Measurements from ENCODE around the gene ANAPC15.
A peak's percentile ranks its signal among the peaks of the same experiment; 100 is the strongest.

ANAPC15 gene

DNA sequence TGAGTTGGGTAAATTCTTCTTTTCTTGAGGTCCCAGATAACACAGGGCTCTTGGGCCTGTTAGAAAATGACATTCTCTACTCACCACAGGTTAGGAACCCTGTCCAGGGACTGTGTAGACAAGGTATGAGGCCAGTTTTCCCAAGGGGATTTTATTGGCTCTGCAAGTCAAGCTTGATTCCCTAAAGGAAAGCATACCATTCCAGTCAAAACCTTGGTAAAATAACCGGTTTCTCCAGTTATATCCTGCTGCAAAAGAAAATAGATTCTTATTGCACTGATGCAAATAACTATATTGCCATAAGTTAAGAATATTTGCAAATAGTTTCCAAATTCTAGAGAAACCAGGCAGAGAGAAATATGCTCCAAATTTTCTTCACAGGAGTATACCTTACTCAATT, 13.5 kb upstream of the ANAPC15 start:
- no peak for DNase-seq (ENCODE audit: low spot score)

DNA sequence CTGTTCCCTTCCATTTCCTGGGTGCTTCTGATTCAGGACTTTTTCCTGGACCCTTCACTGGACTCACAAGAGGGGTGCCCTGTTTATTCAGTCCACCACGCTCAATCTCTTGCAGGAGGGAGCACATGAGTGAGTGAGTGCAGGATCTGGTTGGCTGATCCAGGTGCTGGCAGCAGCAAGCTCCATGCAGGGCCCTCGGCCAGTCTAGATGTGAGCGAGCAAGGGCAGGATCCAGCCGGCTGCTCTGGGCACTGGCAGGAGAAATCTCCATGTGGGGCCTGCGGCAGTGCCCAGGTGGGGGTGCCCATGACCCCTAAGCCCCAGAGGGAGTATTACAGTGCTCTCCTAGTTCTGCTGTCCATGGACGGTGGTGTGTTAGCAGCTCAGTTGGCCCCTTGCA, 11.6 kb upstream of the ANAPC15 start:
- DNase-seq (ENCODE audit: low spot score), result no peak

DNA sequence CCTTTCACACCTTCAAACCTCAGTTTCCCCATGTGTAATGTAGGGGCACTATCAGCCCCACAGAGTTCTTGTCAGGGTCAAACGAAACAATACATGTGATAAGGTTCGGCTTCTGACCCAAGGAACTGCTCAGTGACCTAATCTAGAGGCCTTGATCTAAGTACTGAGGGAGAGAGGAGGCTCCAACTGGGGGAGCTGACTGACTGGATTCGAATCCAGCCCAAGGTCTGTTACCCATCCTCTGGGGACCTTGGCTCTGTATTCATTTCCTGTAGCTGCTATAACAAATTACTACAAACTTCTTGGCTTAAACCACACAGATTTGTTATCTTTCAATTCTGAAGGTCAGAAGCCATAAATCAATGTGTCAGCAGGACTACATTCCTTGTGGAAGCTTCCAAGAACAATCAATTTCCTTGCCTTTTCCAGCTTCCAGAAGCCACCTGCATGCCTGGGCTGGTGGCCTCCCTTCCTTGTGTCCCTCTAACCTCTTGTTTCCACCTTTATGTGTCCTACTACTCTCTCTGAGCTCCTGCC, 10.7 kb upstream of the ANAPC15 start:
- DNase-seq (ENCODE audit: low spot score), result no peak

DNA sequence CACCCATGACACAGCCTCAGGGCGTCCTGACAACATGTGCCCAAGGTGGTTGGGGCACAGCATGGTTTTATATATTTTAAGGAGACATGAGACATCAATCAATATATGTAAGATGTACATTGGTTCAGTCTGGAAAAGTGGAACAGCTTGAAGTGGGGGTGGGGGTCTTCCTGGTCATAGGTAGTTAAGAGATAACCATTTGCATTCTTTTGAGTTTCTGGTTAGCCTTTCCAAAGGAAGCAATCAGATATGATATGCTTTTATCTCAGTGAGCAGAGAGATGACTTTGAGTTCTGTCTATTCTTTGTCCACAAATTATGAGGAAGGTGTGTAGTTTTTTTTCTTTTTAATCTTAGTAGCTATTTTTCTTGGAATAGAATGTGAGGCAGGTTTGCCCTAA, 10.1 kb upstream of the ANAPC15 start:
- DNase-seq (ENCODE audit: low spot score), result no peak

DNA sequence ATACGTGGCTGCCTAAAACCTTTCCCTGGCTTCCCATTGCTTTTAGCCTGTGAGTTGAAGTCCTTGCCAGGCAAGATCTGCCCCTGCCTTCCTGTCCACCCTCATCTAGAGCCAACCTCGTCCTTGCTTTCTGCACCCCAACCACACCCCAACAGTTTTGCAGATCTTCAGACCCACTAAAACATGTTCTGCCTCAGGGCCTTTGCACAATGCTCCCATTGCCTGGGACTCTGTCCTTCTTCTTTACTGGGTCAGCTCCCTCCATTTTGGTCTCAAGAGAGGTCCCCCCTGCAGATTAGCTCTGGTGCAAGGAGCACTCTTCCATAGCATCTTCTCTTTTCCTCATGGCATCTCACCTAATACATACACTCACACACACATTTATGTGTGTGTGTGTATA, 8.4 kb upstream of the ANAPC15 start:
- no peak for DNase-seq (ENCODE audit: low spot score)

DNA sequence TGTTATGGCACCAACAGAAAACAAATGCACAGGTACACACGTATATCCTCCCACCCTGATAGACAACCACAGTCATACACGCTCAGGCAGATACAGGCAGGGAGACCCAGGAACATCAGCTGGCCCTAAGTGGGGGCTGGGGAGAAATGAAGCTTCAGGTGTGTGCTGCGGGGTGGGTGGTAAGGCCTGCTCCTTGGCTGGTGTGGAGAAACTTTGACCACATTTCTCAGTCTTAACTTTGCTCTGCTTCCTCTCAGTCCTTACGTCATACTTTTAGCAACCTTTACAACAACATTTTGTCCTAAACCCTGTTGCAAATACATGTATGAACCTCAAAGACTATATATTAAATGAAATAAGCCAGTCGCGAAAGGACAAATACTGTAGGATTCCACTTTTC, 6.7 kb upstream of the ANAPC15 start:
- no peak for DNase-seq (ENCODE audit: low spot score)

DNA sequence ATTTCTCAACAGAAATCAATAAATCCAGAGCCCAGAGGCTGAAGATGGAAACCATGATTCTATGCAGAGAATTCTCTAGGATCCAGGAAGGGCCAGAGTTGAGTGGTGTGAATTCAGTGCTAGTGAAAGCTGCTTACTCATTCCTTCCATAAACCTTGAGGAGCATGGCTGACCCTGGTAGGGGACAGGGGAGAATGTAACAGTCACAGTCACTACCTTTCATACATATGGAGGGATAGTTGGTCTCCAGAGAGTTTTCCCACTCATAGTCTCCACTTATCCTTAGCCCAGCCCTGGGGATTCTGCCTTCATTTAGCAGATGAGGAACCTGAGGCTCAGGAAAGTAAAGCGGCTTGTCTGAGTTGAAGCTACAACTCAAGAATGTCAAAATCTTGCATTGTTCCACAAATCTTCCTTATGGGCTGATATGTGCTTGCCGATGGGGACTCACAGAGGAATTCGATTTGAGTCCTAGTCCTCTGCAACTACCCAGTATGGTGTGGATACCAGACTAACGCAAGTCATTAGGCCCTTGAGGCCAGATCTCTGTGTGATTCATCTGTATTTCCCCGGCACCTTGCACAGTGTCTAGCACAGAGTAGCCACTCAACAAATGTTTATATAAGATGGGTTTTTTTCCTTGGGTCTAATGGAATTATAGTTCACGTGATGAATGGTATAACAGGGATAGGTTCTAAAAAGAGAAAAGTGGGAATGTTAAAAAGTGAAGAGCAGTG, 3.7 kb upstream of the ANAPC15 start:
- DNase-seq (ENCODE audit: low spot score), result no peak

DNA sequence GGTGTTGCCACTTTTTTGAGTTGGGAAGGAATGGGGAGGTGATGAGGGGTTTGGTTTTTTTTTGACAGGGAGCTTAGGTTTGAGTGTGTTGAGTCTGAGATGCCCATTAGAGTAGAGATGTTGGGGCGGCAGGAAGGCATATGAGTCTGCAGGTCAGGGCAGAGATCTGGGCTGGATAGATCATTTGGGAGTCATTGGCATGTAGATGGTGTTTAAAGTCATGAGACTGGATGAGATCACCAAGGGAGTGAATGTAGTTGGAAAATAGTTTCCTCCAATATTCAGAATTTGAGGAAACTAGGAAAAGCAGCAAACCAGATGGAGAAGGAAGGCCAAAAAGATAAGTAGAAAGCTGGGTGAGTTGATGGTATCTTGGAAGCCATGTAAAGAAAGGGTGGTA, 2.1 kb upstream of the ANAPC15 start:
- DNase-seq (ENCODE audit: low spot score), result peak; percentile 20

DNA sequence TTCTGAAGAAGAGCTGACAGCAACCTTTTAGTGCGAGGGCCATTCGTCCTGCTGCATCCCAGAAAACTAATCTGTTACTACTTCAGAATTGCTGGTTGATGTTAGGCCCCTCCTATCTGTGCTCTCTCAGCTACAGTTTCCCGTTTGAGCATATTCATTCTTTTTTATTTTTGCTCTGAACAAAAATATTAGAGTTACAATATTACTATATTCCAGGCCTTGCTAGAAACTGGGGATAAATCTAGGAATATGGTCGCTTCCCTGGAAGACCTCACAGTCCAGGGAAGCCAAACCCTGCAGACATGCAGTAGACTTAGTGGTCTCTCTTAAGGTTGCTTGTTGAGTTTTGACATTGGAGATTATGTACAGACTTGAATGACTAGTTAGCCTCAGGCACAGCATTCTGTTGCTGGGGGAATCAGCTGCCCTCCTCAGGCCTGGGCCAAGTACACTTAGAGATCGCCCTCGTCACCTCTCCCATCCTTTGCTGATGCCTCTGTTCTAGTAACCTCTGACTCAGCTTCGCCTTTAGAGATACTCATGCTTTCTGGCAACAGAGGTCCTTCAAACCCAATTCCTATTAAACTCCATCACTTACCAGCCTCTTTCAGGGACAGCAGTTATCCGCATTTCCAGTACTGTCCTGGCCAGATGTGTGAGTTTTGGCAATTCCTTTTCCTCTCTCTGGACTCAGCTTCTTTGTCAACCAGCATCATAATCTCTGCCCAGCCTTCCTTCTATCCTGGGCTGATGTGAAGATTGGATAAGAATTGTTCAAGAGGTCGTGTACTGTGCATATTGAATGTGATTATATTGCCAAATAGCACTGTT, 698 bp upstream of the ANAPC15 start:
- DNase-seq (ENCODE audit: low spot score), result peak; percentile 63

DNA sequence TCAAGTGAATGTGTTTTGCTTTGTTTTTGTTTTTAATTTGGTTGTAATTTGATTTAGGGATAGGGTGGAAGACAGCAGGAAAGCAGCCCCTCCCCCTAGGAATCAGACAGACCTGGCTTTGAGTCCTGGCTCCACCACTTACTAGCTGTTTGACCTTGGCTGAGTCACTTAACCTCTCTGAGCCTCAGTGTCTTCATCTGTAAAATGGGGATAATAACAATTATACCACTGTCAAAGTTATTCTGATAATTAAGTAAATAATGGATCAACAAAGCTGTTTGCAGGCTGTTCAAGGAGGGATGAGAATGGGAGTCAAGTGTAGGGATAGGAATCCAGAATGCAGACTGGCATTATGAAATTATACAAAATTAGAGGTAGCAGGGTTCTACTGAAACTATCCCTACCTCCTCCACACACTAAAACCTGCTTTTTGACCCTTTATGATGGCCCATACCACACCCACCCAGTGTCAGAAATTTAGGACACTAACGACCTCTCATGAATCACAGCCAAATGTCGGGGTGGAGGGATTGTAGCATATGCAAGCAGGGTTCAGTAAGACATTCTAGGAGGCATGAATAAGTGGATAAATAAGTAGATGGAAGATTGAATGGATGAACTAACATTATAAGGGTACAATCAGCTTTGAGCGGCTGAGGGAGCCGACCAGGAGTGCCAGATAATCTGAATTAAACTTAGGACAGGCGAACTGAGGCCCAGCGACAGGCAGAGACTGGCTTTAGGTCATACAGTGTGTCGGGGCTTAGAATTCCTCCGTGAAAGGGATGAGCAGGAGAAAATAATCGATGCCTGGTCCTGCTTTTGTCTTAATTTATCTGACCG, 974 bp downstream of the ANAPC15 start:
- no peak for DNase-seq (ENCODE audit: low spot score)

DNA sequence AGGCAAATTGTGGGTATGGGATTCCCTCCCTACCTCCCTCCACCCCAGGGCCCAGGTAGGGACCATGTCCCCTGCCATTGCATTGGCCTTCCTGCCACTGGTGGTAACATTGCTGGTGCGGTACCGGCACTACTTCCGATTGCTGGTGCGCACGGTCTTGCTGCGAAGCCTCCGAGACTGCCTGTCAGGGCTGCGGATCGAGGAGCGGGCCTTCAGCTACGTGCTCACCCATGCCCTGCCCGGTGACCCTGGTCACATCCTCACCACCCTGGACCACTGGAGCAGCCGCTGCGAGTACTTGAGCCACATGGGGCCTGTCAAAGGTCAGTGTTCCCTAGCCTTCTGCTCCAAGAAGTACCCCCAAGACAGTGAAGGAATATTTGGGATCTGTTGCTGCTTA, 6.6 kb downstream of the ANAPC15 start, which contains the start of gene TOMT:
TOMT (plus strand) TSS at position 37 of the 400 bp plus-strand sequence; CDS start at position 65, 28 bp downstream.
- DNase-seq (ENCODE audit: low spot score), result no peak

DNA sequence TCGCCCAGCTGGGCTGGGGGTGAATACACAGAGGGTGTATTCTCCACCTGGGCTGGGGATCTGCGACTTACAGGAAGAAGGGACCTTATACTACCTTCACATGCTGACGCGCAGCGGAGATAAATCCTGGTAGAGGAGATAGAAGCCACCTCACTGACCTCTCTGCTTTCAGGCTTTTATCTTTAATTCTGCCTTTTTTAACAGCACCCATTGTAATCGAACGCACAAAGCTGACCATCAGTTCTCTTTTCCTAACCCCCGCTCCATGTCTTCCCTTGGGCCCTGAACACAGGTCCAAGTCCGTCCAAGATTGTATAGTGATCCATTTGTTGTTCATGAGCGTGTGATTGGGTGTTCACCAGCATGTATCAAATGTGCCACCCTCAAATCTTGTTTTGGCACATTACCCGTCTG, 8.7 kb downstream of the ANAPC15 start:
- no peak for DNase-seq (ENCODE audit: low spot score)

DNA sequence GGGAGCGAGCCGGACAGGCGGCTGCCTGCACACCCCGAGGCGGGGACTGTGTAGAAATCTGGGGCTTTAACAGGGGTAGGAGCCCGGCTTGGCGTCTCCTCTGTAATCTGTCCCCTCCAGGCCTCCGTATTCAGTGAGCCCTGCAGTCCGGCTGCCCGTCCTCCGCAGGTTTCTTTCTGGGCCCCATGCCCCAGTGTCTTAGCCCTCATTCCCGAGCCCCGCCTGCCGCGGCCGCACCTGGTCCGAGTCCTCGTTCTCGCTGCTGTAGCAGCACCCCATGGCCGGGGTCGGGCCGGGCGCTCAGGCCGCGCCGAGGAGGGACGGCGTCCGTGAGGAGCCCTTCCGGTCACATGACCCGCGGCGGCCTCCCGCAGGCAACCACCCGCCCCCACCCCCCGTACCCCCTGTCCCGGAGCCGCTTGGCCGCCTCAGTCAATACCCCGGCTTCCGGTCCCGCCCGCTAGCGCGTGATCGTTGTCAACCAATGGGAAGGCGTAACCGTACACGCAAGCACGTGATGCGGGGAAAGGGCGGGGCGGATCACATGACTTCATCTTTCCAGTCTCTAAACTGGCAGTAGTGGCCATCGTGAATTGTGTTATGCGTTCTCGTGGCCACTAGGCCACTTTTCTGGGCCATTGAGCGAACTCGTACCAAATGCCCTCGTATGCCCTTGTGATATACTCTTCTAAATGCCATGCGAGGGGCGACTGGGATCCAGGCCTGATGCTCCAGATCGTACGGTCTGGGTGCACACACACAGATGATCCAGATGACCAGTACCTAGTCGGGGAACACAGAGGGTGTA, 9.3 kb downstream of the ANAPC15 start, which contains the start of gene LAMTOR1:
LAMTOR1 (minus strand) TSS at position 352 of the 808 bp plus-strand sequence; CDS start at position 279, 73 bp downstream.
- peak; percentile 96 for DNase-seq (ENCODE audit: low spot score)

DNA sequence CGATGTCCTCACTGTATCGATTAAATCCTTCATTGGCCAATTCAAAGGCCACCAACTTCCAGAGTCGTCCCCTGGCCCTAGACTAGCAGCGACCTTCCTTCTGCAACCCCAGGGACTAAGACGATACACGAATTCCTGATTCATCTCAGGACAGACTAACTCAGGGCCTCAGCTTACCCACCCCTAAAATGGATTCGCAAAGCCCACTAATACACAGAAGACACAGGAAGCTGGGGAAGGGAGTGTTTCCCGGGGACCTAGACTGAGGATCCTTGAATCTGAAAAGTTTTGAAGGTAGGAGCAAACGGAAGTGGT, 9.9 kb downstream of the ANAPC15 start:
- no peak for DNase-seq (ENCODE audit: low spot score)

DNA sequence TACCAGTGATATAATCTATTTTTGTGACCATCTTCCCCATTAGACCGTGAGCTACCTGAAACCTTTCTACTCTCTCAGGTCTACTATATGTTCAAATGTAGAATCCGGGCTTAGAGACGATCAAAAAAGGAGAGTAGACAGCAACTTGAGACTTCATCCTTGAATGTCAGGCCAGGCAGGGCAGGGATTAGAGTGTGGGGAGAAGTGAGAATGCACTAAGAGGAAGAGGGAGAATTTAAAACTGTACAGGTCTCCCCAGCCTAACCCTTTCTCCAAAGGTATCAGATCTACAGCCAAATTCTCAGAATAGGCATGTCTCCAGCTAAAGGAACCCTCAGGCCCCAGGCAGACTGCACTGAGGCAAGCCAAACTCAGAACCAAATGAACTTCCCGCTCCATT, 10.3 kb downstream of the ANAPC15 start:
- no peak for DNase-seq (ENCODE audit: low spot score)

DNA sequence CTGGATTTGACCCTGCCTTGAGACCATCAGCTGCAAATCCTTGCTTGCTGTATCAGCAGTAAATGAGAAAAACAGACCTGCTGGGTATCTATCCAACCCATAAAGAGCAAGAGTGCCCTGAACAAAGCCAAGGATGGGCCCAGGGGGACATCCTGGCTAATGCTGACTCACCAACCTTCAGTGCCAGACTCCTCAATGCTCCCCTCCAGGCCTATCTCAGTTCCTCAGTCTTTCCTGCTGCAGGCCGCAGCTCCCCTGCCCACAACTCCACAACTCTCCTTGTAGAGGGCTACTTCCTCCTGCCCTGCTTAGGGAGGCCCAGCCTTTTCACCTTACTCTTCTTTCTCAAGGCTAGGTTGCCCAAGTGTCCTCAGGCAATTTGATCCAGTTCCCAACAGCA, 12.0 kb downstream of the ANAPC15 start:
- DNase-seq (ENCODE audit: low spot score), result no peak

DNA sequence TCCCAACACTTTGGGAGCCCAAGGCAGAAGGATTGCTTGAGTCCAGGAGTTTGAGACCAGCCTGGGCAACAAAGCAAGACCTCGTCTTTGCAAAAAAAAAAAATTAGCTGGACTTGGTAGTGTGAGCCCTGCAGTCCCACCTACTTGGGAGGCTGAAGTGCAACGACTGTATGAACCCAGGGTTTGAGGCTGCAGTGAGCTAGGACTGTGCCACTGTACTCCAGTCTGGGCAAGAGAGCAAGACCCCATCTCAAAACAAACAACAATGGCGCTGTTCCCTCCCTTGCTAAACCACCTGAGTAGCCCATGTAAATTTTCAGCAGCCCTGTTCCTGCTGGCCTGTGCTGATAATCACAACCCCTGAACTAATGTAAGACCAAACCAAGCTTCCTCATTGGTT, 12.5 kb downstream of the ANAPC15 start:
- DNase-seq (ENCODE audit: low spot score), result no peak

DNA sequence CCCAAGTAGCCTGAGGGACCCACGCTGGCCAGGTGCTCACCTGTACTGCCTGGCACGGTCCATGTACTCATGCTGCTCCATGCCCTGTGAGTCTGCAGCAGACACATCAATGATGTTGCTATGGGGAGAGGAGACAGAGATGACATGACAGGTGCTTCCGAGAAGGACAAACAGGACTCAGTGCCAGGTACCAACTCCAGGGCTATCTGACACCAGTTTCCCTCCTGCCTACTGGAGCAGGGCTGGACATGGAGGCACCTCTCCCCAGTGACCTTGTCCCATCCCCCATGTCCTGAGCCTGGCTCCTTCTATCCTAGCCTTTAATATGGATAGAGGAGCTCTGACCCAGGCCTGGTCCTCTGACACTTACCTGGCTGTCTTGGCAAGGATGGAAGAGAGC, 13.8 kb downstream of the ANAPC15 start:
- no peak for DNase-seq (ENCODE audit: low spot score)

DNA sequence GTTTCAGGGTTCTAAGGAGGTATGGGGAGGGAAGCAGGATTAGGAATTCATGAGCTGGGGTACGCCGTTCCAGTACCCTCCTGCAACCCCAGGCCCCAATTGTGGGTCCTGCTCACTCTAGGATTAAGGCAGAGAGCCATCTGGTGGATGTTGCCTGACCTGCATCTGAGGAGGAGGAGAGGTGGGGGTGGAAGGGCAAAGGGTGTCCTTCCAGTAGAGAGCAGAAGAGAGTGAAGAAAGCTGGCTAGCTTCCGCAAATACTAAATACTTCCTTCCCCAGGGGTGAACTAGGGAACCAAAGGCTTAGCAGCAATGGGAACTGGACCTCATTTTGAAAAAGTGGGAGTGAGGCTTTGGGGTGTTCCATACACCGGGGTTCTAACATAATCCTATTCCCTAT, 21.2 kb downstream of the ANAPC15 start:
- DNase-seq (ENCODE audit: low spot score), result peak; percentile 82

DNA sequence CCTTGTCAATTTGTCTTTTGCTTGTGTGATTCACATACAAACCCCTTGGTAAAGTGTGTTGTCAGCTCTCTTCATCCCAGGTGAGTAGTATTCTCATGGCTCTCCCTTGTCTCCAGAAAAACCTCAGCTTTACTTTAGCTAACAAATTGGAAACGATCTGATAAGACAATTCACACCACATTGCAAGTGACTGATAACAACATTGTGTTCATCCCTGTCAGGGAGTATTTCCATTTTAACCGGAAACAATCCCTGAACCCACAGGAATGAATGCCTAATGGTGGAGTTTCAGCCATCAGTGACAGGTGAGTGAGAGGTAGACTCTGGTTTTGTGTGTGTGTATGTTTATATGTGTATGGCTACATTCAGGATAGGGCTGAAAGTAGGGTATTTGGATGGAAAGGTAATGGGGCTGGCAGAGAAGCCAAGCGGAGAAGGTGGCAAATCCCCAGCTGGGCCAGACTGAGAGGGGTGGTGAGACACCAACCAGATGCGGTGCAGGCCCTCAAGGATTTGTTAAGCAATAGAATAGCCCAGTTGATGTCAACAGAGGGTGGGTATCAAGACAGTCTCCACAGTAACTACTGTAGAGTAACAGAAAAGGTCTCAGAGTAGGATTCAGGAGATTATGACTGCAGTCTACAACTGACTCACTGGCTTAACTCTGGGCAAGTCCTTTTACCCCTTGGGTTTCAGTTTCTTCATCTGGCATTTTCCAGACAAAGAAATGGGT, 24.3 kb downstream of the ANAPC15 start:
- DNase-seq (ENCODE audit: low spot score), result no peak

Data from AG20443 (cell line).